ENCODE measurements around the gene C10orf120. TPM values are rescaled to one million over a fixed set of nuclear protein-coding genes. Genes with fewer than 3 reads are reported as not detected.

The C10orf120 gene
- total RNA-seq, 1 experiment from 2014 or later, result not detected

DNA sequence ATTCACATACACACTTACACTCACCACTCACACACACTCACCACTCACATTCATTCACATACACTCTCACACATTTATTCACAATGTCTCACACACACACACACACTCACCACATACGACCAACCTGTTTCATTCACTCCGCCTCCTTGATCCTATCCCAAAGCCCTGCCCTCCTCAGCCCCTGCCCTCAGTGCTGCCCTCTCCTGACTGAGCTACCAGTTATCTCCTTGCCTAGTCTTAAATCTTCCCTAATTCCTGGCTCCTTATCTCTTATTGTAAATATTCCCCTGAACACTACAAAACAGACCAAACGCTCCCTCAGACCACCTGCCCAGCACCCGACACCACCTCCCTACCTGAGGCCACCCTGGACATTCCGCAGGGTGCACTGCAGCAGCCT, 26.1 kb upstream of the C10orf120 start:
- intact Hi-C loops (cut with micrococcal nuclease; ENCODE audit: unreplicated experiment) (no loop called here), in situ Hi-C loops (cut with HindIII; ENCODE audit: low pct_unique_long_range_greater_than_20kb, low sequenced_read_pairs) (no loop called here)
- ChIA-PET POLR2A (no interaction called here), CTCF (no interaction called here)
- H3K9me3 ChIP-seq (ENCODE audit: control insufficient read depth, insufficient read depth, low read depth, low read length), result no peaks in the 10 kb centered on the region
- no peak for DNase-seq (ENCODE audit: low read depth, low spot score)
- H3K27ac ChIP-seq (ENCODE audit: low read length), result no peak overlapping the region
- H3K4me3 ChIP-seq (ENCODE audit: low read depth in 2 of 2, low read length in 2 of 2), result no peak overlapping the region
- peaks cover 32% of the 10 kb centered on the region for H3K27me3 ChIP-seq (ENCODE audit: control insufficient read depth, insufficient read depth, low read length)
- TF ChIP-seq, protein P1, sequence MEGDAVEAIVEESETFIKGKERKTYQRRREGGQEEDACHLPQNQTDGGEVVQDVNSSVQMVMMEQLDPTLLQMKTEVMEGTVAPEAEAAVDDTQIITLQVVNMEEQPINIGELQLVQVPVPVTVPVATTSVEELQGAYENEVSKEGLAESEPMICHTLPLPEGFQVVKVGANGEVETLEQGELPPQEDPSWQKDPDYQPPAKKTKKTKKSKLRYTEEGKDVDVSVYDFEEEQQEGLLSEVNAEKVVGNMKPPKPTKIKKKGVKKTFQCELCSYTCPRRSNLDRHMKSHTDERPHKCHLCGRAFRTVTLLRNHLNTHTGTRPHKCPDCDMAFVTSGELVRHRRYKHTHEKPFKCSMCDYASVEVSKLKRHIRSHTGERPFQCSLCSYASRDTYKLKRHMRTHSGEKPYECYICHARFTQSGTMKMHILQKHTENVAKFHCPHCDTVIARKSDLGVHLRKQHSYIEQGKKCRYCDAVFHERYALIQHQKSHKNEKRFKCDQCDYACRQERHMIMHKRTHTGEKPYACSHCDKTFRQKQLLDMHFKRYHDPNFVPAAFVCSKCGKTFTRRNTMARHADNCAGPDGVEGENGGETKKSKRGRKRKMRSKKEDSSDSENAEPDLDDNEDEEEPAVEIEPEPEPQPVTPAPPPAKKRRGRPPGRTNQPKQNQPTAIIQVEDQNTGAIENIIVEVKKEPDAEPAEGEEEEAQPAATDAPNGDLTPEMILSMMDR (IDR thresholded peaks at IDR 0.05), result no peak; the same call in 1 of the 2 replicates
- TF ChIP-seq, protein P2, sequence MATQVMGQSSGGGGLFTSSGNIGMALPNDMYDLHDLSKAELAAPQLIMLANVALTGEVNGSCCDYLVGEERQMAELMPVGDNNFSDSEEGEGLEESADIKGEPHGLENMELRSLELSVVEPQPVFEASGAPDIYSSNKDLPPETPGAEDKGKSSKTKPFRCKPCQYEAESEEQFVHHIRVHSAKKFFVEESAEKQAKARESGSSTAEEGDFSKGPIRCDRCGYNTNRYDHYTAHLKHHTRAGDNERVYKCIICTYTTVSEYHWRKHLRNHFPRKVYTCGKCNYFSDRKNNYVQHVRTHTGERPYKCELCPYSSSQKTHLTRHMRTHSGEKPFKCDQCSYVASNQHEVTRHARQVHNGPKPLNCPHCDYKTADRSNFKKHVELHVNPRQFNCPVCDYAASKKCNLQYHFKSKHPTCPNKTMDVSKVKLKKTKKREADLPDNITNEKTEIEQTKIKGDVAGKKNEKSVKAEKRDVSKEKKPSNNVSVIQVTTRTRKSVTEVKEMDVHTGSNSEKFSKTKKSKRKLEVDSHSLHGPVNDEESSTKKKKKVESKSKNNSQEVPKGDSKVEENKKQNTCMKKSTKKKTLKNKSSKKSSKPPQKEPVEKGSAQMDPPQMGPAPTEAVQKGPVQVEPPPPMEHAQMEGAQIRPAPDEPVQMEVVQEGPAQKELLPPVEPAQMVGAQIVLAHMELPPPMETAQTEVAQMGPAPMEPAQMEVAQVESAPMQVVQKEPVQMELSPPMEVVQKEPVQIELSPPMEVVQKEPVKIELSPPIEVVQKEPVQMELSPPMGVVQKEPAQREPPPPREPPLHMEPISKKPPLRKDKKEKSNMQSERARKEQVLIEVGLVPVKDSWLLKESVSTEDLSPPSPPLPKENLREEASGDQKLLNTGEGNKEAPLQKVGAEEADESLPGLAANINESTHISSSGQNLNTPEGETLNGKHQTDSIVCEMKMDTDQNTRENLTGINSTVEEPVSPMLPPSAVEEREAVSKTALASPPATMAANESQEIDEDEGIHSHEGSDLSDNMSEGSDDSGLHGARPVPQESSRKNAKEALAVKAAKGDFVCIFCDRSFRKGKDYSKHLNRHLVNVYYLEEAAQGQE (IDR thresholded peaks at IDR 0.05; ENCODE audit: insufficient read depth in 1 of 2, low read depth in 2 of 2, low read length in 1 of 2), result no peak
- TF ChIP-seq TCF7L2 (IDR thresholded peaks at IDR 0.05; ENCODE audit: low read depth, low read length) (no peak), SIN3A (IDR thresholded peaks at IDR 0.05; ENCODE audit: borderline replicate concordance, insufficient read depth, low read depth, low read length) (no peak), POLR2AphosphoS5 (IDR thresholded peaks at IDR 0.05; ENCODE audit: low read depth, low read length) (no peak)
- BruUV-seq (replicated peaks), result no TSS peak
- no peaks in the 10 kb centered on the region for H3K4me1 ChIP-seq (ENCODE audit: control insufficient read depth, insufficient read depth, low read length)
- no peak for ATAC-seq
- H3K36me3 ChIP-seq (ENCODE audit: control insufficient read depth, insufficient read depth, low read length), result no peaks in the 10 kb centered on the region

DNA sequence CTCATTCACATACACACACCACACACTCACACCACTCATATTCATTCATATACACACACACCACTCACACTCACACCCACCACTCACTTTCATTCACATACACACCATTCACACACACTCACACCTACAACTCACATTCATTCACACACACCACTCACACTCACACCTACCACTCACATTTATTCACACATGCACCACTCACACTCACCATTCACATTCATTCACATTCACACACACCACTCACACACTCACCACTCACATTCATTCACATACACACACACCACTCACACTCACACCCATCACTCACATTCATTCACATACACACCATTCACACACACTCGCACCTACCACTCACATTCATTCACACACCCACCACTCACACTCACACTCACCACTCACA, 25.4 kb upstream of the C10orf120 start:
- CTCF ChIA-PET, result no interaction called here
- BruUV-seq (replicated peaks), result no TSS peak

More for the DNA sequence above, 25.4 kb upstream of the C10orf120 start:
- intact Hi-C loops (cut with micrococcal nuclease; ENCODE audit: unreplicated experiment), result no loop called here
- Histone ChIP-seq H3K27me3 (ENCODE audit: control insufficient read depth, insufficient read depth, low read length) (peaks cover 39% of the 10 kb centered on the region), H3K9me3 (ENCODE audit: control insufficient read depth, insufficient read depth, low read depth, low read length) (no peaks in the 10 kb centered on the region), H3K36me3 (ENCODE audit: control insufficient read depth, insufficient read depth, low read length) (no peaks in the 10 kb centered on the region), H3K27ac (ENCODE audit: low read length) (no peak overlapping the region), H3K4me3 (ENCODE audit: low read depth in 2 of 2, low read length in 2 of 2) (no peak overlapping the region), H3K4me1 (ENCODE audit: control insufficient read depth, insufficient read depth, low read length) (no peaks in the 10 kb centered on the region)
- no peak for TF ChIP-seq TCF7L2 (IDR thresholded peaks at IDR 0.05; ENCODE audit: low read depth, low read length)
- TF ChIP-seq SIN3A (IDR thresholded peaks at IDR 0.05; ENCODE audit: borderline replicate concordance, insufficient read depth, low read depth, low read length), result no peak
- TF ChIP-seq POLR2AphosphoS5 (IDR thresholded peaks at IDR 0.05; ENCODE audit: low read depth, low read length), result no peak
- TF ChIP-seq, protein P1 (IDR thresholded peaks at IDR 0.05), result no peak
- TF ChIP-seq, protein P2 (IDR thresholded peaks at IDR 0.05; ENCODE audit: insufficient read depth in 1 of 2, low read depth in 2 of 2, low read length in 1 of 2), result no peak
- in situ Hi-C loops (cut with HindIII; ENCODE audit: low pct_unique_long_range_greater_than_20kb, low sequenced_read_pairs), result no loop called here
- no peak for ATAC-seq
- POLR2A ChIA-PET, result no interaction called here
- DNase-seq (ENCODE audit: low read depth, low spot score), result no peak
